Right lobe of liver (tissue), 4 donors: Measurements from ENCODE around the gene ARHGEF12.

Experiments
- CTCF ChIP-seq, 4 donors: fragments of 200-600 bp in 3 of 4; fragments of 450-650 bp in 1 of 4; IDR thresholded peaks; one replicate each; pipeline versions ENCODE4 v1.5.1 to v1.8.0; 2016 to 2022; ENCODE audit warnings: antibody characterized with exemption in 4 of 4, mild to moderate bottlenecking in 2 of 4
- POLR2A ChIP-seq: fragments of 450-650 bp; IDR thresholded peaks from one replicate; pipeline ENCODE4 v1.6.1; 2017; ENCODE audit warnings: antibody characterized with exemption, mild to moderate bottlenecking
- donor health status: DM: no; HTN: no; CAD: no.
- donor health status: DM: no; HTN: no; CAD: no.
- donor health status: DM: no; HTN: yes; CAD: no.

GRCh38 chr11:120518356-120518755 lies 182.1 kb downstream of the ARHGEF12 start:
- TF ChIP-seq CTCF (IDR thresholded peaks at IDR 0.05) (no peak), POLR2A (no peak)
